GM18508 (cell line): ENCODE results near the gene GPR89A.
"Not testable (repeated sequence)": the region's sequence is repeated elsewhere in the genome, so short reads cannot be mapped to it uniquely, and the experiment has no call there.

Source experiments
- ATAC-seq: cut with Tn5 transposase; IDR thresholded peaks from one replicate; pipeline ENCODE4 v1.9.1; 2021; ENCODE audit warnings: moderate number of reproducible peaks; ENCODE audit not compliant: insufficient read depth, unreplicated experiment

GPR89A gene

DNA sequence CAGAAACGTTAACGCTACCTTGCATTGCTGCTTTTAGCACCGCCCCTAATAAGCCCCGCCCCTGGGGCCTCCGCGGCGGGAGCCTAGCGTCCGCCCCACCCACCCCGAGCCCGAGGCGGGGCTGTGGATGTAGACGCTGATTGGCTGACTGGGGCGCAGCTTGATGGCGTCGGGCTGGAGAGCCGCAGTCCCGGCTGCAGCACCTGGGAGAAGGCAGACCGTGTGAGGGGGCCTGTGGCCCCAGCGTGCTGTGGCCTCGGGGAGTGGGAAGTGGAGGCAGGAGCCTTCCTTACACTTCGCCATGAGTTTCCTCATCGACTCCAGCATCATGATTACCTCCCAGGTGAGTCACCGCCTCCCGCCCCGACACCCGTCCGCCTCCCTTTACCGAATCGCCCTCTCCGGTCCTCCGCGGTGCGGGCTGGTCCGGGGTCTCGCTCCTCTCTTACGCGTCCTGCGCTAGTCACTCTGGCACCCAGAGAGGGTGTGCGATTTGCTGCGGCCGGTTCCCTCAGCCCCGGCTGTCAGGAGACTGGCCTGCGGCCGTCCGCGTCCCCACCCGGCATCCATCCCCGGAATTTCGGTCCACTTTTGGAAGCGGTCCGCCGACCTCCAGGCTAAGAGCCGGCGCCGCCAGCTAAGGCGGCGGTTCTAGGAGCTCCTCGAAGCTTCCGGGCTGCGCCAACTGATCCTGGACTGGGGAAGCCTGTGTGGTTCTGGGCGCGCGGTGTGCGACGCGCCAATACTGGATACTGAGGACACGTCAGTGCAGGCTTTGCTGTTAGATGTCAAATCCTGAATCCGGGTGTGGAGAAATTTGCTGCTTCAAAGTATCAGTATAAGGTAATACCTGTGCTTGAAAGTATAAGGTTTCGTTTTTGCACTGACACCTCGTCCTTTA is at the start of gene GPR89A:
Gene GPR89A, plus strand, starts transcription at position 156 of the 901 bp plus-strand sequence. Its CDS starts 146 bp downstream, at position 302.
- peak; percentile 81 for ATAC-seq

DNA sequence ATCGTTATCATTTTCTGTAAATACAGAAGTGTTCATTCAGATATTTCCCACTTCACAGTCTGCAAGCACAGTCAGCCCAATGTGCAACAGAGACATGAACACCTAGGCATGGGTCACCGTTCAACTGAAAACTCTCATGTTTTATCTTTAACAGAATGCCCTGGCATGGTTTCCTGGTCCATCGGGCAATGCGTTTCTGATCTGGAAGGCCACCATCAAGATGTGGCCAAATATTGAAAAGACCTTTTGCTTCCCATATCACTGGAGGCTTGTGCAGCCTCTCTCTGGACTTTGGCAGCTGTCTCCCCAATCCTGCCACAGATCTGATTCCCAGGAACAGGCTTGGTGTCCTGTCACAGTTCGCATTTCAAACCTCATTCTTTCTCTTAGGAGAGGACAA is 21.0 kb upstream of the GPR89A start:
- not testable (repeated sequence) for ATAC-seq

DNA sequence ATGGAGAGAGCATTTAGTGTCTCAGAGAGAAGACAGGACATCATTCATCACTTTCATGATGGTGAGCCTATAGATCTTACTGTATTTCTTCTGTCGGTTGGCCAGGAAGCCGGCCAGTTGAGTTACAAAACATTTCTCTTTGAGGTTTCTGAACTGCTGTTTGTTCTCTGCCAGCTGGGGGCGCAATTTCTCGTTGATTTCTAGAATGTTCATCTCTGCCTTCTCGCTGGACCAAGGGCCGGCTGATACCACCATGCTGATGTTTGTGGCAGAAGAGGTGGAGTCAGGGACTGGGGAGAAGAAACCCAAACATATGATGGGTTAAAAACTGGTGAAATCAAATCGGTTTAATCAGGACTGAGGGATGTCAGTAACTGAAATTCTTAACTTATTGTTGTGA is 17.0 kb upstream of the GPR89A start:
- not testable (repeated sequence) for ATAC-seq

DNA sequence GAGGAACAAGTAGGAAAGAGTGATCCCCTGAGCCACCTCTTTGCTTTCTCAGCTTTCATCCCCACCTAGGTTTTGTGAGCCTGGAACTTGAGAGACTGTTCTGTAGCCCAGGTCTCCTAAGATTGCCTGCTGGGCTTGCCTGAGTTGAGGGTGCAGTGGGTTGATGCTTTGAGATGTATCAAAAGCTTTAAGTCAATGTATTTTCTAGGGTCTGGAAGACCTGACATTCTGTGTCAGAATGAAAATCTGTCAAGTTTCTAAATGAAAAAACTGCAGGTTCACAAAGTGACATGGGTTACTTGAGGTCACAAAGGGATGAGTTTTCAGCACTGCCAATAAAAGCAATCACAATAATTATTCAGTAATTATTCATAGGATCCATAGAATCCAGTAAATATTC is 15.4 kb upstream of the GPR89A start:
- ATAC-seq, result not testable (repeated sequence)

DNA sequence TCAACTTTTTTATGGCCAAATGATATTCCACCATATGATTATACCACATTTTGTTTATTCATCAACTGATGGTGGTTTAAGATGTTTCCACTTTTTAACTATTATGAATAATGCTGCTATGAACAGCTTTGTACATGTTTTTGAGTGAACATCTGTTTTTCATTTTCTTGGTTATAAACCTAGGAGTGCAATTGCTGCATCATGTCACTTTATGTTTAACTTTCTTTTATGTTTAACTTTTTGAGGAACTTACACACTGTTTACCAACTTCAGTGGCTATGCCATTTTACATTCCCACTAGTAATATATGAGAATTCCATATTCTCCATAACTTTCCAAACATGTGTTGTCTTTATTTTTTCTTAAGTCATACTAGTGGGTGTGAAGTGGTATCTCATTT is 12.4 kb upstream of the GPR89A start:
- not testable (repeated sequence) for ATAC-seq

DNA sequence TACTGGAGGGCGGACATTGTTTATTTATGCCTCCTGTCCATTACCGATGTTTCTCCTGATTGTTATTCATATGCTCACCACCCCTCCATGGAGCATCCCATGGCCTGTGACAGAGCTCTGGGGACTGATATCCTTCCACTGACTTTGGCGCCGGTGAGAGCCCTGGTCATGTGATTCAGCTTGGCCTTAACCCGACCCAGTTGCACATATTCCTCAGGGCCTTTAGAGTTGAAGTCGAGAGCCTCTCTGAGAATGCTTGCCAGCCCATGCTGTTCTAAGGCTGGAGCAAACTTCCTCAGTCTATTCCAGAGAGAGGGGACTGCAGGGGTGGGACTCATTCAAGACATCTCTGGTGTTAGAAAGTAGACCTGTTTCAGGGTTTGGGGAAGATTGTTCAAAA is 11.6 kb upstream of the GPR89A start:
- not testable (repeated sequence) for ATAC-seq

DNA sequence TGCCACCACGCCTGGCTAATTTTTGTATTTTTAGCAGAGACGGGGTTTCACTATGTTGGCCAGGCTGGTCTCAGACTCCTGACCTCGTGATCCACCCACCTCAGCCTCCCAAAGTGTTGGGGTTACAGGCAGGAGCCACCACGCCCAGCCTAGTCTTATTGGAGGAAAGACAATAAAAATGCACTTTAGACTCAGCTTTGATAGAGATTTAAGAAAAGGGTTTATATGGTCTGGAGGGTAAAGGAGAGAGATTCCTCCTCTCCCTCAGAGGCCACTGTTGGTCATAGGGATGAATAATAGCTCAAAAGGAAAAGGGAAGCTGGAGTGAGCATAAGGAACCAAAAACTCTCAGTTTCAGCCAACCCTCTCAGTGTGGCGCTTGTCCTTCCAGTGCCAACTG is 8.4 kb upstream of the GPR89A start:
- not testable (repeated sequence) for ATAC-seq

DNA sequence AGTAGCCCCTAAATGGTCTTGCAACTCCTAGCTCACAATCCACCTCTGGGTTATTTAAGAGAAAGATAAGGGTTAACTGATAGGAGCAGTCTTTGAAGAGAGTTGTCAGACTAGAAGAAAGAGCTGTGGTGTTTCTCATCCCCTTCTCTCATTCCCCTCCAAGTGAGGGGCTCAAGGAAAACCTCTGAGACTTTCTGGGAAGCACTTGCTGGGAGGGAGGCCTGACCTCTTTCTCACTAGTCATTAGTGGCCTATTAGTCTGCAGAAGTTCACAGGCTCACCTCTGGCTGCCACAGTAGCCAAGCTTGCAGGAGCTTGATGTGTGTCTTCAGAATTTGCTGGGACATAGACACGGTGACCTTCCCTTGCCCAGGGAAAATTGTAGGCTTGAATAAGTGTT is 6.2 kb upstream of the GPR89A start:
- no peak for ATAC-seq

DNA sequence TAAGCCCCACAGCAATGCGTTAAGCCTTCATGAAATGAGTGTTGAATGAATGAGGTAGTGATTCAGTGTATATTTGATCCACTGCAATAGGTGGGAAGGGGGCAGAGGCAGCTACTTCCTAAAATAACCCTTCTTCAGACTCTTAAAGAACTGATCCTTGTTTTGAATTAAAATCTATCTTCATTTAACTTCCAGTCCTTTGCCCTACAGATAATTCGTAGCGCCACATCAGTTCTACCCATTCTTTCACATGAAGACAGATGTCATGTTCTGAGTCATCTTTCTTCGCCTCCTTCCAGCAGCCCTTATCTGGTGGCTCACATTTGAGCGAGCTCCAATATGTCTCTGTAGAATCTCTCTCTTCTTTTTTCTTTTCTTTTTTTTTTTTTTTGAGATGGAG is 948 bp upstream of the GPR89A start:
- ATAC-seq, result not testable (repeated sequence)

DNA sequence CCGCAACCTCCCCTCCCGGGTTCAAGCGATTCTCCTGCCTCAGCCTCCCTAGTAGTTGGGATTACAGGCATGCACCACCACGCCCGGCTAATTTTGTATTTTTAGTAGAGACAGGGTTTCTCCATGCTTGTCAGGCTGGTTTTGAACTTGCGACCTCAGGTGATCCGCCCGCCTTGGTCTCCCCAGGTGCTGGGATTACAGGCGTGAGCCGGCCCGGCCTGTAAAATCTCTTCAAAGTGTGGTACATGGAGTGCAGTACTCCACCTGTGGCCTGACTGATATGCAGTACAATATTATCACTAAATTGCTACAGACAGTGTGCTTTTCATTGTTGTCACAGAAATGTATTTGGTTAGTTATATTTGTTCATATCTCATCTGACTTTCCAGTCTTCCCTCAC is 499 bp upstream of the GPR89A start:
- not testable (repeated sequence) for ATAC-seq

DNA sequence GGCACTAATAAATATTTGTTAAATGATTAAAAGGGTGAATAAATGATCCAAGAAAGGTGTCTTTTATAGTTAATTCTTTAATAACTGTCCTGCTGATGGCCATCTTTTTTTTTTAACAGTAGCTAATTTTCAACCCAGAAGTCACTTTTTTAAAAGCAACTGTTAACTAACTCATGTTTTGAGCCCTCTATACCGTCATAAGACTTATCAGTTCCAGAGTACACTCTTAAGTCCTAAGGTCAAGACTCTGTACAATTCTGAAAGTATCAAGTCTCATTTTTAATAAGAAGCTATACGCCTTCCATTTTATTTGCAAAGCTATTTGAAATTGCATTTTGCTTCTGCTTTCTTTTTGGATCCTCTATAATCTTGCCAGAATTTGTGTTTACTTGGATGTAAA is 3.0 kb downstream of the GPR89A start:
- ATAC-seq, result not testable (repeated sequence)

DNA sequence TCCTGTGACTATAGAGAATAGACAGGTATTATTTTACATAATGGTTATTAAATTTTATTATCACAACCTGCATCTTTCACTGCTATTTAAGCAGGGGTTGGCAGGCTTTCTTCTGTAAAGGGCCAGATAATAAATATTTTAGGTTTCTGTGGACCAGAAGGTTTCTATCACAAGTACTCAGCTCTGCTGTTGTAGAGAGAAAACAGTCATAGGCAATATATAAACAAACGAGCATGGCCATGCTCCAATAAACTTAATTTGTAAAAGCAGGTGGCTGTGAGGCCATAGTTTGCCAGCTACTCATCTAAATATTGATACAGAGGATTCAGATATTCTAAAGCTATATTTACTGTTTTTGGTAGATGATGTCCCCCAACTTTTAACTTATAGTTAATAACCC is 12.3 kb downstream of the GPR89A start:
- not testable (repeated sequence) for ATAC-seq

DNA sequence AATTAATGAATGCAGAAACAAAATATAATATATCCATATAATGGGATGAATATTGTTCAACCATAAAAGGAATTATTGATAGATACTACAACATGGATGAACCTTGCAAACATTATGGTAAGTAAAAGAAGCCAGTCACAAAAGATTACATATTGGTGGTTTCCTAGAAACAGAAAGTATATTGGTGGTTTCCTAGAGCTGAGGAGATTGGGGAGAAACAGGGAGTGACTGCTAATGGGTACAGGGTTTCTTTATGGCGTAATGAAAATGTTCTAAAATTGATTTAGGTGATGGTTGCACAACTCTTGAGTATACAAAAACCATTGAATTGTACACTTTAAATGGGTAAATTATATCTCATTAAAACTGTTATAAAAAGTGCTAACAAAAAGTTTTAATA is 14.4 kb downstream of the GPR89A start:
- ATAC-seq, result not testable (repeated sequence)

DNA sequence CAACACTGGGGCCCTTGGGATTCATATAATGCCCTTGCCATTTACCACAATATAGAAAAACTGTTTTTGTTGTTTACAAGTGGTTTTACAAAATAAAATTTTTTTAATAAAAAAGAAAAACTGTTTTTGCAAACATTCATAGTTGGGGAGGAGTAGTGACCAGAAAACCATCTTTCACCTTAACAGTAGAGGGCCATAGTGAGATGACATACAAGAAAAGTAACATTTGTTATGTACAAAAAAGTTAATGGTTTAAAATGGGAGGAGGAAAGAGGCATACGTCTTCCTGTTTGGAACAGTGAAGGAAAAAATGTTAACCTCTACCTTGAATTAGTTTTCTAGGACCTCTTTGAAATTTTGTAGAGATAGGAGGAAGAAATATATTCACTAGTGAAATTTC is 28.4 kb downstream of the GPR89A start:
- not testable (repeated sequence) for ATAC-seq

DNA sequence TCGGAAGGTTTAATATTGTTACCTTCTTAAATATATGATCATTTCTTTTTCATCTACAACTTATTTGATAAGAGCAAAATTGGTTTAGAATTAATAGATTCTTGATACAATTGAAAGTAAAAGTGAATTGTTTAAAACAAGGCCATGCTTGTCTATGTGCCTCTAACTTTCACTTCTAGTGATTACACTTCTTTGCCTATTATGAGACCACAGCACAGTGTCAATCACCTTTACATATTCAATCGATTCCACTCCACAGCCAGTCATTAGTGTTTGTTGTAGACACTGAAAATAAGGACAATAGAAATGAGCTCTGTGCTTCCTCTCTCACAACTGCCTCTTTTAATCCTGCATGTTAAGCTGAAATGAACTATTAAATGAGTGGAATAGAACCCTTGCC is 34.1 kb downstream of the GPR89A start:
- not testable (repeated sequence) for ATAC-seq

DNA sequence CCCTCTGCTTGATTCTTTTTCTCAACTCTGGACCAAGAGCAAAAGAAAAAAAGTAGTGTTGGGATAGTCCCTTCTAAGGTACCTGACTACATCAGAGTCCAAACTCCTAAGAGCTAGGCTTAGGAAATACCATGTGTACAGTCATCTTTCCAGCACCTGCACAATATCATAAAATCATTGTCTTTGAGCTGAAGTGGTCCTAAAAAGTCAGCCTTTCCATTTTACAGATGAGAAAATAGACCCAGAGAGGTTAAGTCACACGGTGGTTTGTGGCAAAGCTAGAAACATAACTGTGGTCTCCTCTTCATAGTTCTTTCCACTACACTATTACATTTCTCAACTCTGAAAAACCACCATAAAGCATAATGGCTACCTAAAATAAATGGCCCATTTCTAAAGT is 36.2 kb downstream of the GPR89A start:
- not testable (repeated sequence) for ATAC-seq

DNA sequence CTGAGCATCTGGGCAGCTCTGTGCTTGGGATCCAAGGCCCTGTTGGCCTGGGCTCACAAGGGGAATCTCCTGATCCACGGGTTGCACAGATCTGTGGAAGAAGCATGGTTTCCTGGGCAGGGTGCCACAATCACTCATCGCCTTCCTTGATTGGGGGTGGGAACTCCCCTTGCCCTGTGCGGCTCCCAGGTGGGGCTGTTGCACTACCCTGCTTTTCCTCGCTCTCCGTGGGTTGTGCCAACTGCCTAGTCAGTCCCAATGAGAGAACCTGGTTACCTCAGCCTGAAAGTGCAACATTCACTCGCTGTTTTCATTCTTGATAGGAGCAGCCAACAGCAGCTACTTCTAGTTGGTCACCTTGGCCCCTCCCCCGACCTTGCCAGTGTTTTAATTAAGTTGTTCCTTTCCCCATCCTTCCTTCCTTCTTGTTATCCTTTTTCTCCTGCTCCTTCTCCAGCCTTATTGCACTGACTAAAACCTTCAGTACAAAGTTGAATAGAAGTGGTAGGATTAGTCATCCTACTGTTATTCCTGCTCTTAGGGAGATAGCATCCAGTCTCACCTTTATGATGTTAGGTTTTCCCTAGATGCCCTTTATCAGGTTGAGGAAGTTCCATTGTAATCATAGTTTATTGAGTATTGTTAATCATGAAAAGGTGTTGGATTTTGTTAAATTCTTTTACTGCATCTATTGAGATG is 48.6 kb downstream of the GPR89A start:
- ATAC-seq, result not testable (repeated sequence)

DNA sequence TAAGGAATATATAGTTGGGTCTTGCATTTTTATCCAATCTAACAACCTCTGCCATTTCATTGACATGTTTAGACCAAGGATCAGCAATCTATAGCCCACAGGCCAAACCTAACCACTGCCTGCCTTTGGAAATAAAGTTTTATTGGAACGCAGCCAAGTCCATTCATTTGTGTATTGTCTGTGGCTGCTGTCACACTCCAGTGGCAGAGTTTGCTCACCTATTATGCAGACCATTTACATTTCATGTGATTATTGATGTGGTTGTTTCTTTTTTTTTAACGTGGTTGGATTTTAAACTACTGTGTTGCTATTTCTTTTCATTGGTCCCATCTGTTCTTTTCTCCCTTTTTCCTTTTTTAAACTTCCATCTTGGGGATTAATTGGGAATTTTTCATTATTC is 54.7 kb downstream of the GPR89A start:
- not testable (repeated sequence) for ATAC-seq

DNA sequence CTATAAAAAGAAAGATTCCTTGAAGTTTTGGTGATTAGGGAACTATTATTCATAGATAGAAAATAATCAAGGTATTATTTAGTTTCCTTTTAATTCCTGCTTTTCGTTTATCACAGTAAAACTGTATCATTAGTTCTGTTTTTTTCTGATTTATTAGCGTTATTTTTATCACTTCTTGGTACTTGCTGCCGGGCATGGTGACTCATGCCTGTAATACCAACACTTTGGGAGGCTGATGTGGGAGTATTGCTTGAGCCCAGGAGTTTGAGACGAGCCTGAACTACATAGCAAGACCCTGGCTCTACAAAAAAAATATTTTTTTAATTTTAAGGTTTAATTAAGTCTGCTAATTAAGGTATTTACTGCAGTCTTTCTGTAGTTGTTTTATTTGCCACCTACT is 57.2 kb downstream of the GPR89A start:
- ATAC-seq, result not testable (repeated sequence)

DNA sequence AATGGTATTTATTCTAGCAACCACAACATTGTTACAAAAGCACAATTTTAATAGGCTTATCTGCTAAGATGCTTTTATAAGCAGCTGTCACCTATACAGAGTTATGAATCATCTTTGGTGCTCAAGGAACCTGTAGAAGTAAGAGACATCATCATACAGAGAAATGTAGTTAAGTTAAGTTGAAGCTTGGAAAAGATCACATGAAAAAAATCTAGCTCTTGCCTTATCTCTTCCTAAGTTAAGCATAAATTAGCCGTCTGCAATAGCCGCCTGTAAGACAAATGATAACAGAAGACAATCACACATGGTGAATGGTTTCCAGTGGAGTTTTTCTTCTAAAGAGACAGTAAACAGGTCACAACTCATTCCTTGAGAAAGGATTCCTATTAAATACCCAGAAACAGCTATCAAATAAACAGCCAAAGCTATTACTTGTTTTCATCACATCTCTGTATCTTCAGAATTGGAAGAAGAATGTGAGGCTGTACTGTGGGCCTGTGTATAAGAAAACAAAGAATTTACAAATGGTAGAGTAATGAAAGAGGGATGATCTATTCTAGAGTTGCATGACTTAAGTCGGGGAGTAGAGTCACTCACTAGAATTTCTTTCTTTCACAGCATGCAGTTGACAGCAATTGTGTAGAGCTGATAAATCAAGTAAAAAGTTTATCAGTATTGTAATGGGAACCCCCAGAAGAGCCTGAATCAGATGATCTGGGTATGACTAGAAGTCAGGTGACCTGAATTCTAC is 63.4 kb downstream of the GPR89A start:
- not testable (repeated sequence) for ATAC-seq

DNA sequence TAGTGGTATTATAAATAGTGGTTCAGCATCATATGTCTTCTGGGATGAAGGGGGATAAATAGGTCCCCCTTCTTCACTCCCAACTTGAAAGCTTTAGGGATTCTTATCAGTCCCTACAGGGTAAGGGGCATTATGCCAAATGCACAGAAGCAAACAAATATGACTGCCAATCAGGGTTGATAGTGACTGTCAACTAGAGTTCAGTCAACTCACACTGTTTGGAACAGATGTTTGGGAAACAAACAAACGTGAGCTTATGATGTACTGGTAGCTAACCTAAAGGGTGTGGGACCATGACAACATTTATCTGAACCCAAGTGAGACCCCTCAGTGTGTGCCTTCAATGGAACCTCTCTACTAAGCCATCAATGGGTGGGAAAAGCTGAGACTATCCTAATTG is 65.4 kb downstream of the GPR89A start:
- not testable (repeated sequence) for ATAC-seq
